SW480 (cell line): ENCODE data around the gene DOCK2.

ENCODE experiments used
- DNase-seq: peaks from one replicate; pipeline ENCODE4 v3.0.0-alpha.2; 2016; ENCODE audit warnings: low spot score

The DOCK2 gene

DNA sequence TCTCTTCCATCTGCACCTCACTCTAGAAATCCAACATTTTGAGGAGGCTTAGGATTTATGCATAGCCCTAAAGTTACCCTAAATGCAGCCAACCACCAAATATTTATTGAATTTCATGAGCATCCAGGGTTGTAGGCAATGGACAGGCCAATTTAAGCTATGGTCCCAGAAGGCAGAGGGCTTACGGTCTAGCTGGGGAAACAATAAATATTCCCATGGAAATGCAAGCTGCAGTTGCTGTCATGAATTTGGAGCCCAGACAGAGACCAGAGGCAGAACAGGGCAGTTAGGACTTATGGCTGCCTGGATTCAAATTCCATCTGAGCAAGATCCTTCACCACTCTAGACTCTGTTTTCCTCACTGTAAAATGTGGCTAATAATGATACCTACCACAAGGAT lies 352.3 kb downstream of the DOCK2 start:
- no peak for DNase-seq

DNA sequence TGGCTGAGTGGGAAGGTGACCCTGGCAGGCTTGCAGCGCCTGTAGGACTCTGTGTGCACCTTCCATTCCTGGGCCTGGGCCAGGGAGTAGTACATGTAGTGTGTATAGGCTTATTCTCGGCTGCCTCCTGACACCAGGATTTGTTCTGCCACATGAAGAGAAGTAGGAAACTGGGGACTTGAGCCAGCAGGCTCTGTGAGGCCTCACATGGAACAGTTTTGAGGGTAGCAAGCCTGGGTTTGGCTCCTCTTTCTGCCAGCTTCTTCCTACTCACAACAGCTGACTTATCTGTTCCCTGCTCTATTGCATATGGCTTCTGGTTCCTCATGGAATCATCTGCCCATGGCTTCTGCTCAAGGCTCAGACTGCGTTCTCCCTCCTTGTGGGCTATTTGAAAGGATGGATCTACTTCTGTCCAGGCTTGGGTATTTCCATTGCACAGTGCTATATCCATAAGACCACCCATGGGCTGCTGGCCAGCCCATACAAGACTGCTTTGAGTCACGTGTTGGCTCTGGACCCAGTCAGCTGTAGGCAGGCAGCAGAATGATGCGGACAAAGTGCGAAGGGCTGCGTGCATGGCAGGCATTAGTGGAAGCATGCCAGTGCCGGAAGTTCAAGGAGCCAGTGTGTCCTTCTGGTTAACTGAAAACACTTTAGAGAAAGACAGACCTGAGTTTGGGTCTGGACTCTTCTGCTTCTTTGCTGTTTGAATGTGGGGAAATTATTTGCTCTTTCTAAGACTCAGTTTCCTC lies 354.2 kb downstream of the DOCK2 start:
- DNase-seq: no peak

DNA sequence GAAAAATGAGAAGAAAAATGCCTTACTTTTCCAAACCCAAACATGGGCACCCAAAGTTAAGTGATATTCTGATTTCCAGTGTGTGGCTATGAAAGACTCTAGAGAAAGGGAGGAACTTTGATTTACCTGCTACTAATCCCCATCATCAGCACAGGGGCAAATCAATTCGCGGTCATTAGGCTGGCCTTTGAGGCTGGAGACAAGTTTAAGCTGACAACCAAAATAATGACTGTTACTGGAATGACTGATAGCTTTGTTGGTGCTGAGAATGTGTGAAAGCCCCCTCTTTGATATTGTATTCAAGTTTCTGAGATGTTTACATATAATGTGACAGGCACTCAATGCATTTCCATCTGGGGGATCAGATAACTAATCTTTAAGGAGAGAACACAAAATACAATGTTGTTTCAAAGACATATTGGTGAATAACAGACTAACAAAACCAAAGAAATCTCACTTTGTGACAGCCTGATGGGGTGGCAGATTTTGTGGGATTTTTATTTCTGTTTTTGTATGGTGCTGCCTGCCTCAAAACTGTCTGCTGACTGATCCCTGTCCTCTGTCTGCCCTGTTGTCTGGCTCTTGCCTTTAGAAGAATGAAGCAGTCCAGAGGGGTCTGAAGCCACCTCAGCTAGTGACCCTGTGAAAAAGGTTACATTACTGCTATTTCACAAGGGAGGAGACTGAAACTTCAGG lies 355.9 kb downstream of the DOCK2 start:
- DNase-seq: no peak

DNA sequence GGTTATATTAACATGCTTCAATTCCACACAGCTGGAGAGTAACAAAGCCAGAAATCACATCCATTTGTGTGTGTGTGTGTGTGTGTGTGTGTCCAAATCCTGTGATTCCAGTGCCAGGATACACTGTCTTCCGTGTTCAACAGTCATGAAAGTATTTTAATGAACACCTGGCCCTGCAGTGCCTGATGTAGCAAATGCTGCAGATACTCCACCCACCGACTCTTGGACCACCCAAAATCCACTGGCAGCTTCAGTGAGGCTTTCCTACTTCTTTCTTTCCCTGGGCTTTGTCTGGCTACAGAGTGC lies 356.4 kb downstream of the DOCK2 start:
- no peak for DNase-seq

DNA sequence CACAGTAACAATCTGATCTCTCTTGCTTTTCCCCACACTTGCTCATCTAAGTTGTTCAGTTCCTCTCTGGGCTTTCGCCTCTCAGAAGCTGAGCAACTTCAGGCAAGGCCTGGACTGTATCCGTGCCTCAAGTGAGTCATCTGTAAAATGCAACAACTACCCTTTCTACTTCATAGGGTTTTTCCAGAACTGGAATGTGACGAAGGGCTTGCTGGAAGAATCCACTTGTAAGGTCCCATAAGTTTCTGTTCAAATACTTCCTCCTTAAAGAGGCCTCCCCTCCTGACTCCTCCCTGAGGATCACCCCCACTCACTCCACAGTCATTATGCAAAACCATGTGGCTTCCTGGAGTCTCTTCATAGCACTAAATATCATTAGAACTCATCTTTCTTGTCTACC lies 360.7 kb downstream of the DOCK2 start:
- DNase-seq: no peak

DNA sequence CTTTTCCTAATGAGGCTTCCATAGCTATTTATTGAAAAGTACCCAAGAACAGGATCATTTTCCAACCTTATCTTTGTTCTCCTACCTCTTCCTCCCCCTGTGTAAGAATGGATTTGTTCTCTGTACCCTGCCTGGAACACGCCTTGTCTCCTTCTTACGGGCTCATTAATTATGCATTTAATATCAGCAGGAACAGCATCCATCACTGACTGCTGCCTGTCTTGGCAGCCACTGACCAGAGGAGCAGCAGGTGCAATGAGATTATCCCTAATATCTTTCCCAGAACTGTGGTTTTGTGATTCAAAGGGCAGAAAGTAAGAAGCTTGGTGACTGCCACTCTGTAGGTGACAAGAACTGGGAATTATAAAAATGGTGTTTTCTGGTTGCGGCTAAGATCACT lies 362.5 kb downstream of the DOCK2 start:
- no peak for DNase-seq

DNA sequence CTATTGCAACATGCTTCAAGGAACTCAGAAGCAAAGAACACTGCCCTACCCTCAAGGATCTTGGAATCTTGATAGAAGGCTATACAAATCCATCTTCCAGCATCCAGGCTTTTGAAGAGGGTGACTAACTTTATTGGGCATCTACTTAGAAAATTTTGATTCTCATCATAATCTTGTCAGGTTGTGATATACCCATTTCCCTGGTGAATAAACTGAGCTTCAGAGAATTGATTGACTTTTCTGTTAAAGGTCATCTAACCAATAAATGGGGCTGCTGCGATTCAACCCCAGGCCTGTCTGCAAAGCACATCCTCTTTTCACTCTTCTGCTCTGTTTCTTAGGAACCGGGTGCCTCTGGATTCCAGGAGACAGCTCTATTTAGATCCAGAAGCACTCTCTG lies 363.1 kb downstream of the DOCK2 start:
- DNase-seq: no peak

DNA sequence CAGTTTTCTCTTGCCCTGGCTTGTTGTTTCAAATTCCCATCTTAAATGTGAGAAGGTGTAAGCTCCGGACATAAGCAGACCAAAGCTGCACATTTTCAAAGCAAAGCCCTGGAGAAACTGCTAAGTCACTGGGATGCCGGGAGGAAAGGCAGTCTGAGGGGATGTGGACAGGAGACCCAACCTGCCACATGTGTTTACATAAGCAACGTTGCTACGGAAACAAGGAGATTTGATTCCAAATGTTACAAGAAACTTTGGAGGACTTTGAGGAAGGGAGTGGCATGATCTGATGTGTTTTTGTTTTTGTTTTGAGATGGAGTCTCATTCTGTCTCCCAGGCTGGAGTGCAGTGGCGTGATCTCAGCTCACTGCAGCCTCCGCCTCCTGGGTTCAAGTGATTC lies 368.9 kb downstream of the DOCK2 start:
- no peak for DNase-seq

DNA sequence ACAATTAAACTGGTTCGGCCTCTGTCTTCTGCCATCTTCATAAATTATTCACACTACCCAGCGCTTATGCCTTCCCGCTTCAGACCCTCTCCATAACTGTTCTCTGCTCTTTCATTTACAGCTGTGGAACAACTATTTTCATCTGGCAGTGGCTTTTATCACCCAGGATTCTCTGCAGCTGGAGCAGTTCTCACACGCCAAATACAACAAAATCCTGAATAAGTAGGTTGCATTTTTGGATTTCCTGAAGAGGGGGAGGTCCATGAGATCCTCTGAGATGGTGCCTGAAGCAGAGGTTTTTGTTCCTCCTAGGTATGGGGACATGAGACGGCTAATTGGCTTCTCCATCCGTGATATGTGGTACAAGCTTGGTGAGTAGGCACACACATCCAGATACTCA lies 371.3 kb downstream of the DOCK2 start:
- no peak for DNase-seq

DNA sequence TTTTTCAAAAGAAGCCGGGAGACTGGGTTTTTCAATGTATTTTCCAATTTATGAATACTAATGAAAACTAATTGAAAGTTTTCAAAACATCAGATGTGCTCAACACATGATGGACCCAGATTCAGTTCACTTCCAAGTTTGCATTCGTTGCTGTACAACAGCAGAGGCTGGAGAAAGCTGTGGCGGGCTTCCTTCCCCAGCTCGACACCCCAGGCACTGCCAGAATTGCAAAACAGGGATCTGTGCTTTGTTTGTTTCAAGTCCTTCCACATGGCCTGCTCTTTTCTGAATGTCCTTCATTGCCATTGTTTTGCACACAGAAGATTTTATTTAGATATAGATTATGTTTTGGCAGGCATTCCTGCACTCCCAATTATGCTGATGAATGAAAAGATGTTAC lies 373.5 kb downstream of the DOCK2 start:
- no peak for DNase-seq

DNA sequence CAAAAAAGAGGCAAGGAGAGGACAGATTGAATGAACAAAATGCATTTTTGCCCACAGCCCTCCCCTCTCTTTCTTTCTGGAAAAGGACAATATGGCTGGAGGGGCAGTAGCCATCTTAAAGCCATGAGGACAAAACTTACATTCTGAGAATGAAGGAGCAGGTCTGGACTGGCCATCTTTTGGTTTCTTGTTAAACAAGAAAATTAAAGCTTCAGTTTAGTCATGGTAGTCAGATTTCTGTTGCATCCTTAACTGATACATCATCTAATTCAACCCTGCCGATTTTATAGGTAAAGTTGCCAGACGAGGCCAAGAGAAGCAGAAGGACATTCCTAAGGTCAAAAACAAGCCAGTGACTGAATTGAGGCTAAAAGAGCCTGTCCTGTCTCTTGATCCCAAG lies 374.7 kb downstream of the DOCK2 start:
- no peak for DNase-seq

DNA sequence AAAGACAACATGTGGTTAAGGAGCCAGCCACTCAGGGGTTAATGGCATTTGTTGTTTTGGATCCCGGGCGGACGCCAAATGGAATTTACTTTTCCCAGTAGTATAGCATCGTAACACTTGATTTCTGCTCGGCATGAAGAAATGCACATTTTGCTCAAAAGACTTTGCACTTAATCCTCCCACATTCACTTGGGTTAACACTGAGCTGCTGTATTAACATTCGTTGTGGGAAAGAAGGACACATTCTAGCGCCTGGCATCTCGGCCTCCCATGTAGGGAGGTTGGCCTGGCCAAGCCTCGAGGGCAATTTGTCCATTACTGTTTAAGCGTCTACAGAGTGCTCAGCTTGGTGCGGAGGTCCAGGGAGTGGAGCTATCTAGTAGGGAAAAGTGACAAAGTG lies 375.5 kb downstream of the DOCK2 start:
- no peak for DNase-seq

DNA sequence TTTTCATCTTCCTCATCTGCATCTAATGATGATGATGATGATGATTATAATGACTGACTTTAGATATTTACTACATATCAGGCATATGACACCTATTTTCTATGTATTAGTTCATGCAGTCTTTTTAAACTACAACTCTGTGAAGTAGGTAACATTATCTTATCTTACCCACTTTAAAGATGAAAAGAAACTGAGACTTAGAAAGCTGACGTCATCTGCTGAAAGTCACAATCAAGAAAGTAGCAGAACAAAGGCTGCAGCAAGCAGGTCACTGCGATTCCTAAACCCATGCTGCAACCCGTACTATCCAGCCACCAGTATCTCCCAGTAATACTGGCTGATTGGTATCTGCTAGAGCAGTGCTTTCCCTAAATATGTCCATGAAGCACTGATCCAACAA lies 383.3 kb downstream of the DOCK2 start:
- no peak for DNase-seq

DNA sequence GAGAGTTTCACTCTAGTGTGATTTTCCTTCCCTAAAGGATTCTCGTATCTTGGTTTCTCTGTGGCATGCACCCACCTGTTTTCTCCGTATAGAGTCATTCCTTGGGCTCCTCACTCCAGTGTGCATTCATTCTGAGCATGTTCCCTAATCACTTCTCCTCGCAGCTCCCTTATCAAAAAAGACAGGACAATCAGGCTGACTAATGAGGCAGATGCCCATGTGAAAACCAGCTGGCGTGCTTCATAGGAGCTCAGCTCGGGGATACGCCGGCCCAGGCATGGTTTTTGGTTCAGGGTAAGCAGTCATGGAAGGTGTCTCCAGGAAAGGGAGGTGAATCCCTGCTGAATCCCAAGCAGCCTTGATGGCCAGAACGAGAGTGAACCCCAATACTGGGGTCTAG lies 384.4 kb downstream of the DOCK2 start:
- DNase-seq: no peak

DNA sequence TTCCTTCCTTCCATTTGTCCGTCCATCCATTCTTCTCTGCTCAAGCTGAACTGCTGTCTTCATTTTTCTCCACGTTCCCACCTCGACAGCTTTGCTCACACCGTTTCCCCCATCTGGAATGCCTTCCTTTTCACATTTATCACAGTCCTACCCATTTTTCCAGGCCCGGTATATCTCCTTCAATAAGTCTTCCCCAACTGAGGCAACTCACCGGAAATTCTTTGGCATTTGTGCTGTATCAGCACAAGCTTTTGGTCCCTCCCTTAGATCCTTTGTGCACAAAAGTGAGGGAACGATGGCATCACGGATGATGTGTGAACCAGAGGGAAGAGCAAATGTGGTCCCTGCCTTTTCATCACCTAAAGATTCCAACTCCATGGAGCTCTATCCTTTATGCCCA lies 388.8 kb downstream of the DOCK2 start:
- no peak for DNase-seq

DNA sequence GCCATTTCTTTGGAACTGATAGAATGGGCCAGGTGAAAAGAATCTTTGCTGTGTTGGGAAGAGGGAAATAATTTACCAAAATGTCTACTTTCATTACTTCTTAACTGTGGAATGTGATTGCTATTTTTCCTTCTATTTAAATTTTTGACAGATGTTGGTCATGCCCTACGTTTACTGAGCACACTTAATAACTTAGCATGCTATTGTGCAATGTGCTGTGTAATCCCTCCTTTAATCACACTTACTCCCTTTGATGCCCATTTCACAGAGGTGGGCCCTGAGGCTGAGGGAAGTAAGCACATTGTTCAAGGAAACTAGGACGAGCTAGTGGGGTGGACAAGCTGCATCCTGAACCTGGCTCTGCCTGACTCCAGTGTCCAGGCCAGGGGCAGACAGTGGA lies 391.0 kb downstream of the DOCK2 start:
- DNase-seq: no peak

DNA sequence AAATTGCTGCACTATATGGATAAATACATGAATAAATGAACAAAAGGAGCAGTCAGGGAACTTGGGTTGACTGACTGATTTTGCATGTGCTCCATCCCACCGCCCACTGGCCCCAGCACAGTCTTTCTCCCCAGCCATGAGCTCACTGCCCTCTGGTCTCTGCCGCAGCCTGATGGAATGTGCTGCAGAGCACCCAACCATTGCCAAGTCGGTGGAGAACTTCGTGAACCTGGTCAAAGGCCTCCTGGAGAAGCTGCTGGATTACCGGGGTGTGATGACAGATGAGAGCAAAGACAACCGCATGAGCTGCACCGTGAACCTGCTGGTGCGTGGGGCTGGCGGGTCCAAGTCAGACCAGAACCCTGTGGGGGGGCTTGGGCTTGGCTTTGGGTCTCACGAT lies 397.2 kb downstream of the DOCK2 start:
- no peak for DNase-seq

DNA sequence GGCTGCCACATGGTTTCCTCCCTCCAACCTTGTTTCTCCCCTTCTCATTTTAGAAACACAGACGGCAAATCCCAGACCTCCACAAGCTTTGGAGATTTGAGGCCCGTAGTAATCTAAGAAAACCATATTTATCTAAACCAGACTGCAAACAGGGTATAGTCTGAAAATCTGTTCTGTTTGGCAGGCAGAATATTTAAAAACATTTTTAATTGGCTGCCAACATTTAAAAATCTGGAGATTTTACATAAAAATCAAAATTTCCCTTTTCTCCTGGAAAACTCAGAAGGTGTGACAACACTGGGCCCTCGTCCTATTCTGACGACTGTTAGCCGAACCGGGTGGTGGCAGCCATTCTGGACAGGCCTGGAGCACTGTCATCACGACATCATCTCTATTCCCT lies 401.2 kb downstream of the DOCK2 start:
- no peak for DNase-seq

DNA sequence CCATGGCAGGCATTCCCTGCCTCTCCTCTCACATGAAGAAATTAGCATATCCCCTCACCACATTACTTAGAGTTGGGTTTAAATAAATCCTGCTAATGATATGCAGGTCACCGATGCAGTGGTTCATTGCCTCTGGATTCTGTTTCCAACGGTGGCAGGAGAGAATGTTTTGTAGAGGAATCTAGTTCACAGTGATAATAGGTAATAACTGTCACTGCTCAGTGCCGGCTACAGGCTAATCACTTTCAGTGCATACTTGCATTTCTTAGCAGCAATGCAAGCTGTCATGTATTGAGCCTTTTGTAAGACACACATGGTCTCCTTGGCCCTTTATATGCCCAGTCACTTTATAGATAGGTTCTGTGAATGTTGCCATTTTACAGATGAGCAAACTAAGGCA lies 402.8 kb downstream of the DOCK2 start:
- DNase-seq: no peak

DNA sequence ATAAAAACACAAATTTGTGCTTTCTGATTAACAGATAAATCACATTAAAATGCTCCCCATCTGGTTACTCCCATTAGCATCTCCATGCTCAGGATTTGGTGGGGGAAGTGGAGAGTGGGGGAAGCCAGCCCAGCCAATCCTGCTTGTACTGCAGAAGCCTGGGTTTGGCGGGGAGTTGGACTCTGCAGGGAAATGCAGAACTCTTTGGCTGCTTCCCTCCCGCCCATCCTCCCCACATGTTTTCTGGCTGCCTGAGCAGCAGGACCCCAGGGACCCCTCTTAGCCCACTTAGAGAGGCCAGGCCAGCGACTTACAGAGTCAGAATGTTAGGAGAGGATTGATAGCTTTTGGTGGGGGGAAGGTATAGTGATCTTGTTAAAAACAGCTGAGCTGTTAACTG lies 409.2 kb downstream of the DOCK2 start:
- DNase-seq: no peak

DNA sequence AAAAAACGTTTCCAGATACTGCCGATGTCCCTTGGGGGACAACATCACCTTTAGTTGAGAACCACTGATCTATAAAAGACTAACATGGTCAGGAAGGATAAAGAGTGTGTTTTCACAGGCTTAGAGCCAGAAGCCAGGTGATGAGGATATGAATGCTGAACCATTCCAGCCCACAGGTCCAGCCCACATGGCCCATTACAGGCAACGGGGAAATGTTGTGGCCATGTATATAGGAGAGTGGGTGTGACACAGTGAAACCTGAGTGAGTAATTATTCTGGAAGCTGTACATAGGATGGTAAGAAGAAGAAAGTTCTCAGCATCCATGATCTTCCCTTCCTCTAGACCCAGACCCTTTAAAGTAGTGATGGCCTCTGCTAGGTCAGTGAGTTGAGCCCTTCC lies 412.6 kb downstream of the DOCK2 start:
- no peak for DNase-seq

DNA sequence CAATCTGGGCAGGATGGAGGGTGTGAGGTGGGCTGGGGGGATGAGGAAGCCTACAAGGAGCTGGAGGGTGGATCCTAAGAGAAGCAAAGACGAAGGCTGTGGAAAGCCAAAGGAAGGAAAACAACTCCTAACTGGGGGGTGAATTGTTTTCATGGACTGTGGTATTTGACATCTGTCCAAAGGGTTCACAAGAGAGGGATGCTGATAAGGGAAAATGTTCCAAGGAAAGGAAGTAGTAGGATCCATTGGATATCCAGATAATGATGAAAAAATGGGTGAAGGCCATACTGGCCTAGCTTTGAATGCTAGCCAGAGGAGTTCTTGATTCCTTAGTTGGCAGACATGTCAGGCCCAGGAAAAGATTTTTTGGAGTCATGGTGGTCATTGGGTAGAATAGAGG lies 416.8 kb downstream of the DOCK2 start:
- no peak for DNase-seq

DNA sequence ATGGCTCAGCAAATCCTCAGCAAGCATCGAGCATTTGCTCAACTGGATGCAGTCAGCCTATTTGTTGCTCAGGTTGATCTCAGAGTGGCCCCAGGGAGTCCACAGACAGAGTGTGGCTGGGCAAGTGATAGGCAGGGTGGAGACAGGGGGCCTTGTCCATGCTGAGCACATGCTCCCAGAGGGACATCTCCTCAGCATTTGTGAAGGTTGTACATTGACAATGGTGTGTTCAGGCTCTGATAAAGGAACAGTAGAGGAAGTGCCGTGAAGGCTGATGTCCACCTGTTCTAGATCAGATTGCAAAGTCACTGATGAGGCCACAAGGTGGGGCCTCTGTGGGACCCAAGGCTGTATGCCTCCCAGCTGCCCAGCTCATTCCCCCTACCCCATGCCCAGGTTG lies 418.5 kb downstream of the DOCK2 start:
- DNase-seq: no peak

DNA sequence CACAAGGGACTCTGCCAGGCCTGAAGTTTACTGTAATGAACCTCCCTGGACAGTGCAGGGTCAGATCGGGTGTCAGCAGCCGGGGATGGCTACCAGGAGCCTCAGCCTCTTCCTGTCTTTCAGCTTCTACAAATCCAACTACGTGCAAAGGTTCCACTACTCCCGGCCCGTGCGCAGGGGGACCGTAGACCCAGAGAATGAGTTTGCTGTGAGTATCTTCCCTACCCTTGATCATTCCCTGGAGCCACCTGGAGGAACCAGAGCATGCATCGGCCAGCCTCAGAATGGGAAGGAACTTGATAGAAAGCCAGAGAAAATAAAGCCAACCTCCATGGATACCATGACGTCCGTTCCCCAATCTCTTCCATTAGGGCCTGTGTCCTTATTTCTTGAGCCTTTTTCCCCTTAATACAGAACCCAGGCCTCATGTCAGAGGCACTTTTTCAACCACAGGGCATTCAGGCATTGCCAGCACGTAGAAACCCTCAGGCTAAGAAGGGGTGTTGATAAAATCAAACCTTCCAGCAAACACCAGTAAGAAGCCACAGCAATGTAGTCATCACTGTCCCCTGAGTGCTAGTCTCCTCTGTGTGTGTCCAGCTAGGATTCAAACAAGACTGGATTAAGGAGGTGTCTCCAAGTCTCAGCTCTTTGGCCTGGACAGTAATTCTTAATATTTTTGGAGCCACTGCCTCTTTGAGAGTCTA lies 419.6 kb downstream of the DOCK2 start:
- DNase-seq: no peak
